OCI-LY7 (cell line): Measurements from ENCODE around the gene ZC2HC1C. TPM values are rescaled to one million over a fixed set of nuclear protein-coding genes. Genes with fewer than 3 reads are reported as not detected.

Source experiments
- BruUV-seq: library from RNA; stranded (reverse); fragments of 400-500 nt; replicated peaks from 2 replicates; lab custom pipeline; 2021; lab: Mats Ljungman, UMichigan
- CTCF ChIA-PET: fragments of 300-600 bp; sonication (Branson Sonifier 250); formaldehyde crosslinking; loops from one replicate; lab custom pipeline; 2022; ENCODE audit warnings: antibody characterized with exemption; ENCODE audit not compliant: unreplicated experiment; lab: Charles Lee
- POLR2A ChIA-PET: fragments of 300-600 bp; sonication (Branson Sonifier 250); formaldehyde crosslinking; loops from one replicate; lab custom pipeline; 2022; ENCODE audit warnings: antibody characterized with exemption; lab: Charles Lee
- DNase-seq: peaks from one replicate; pipeline ENCODE4 v3.0.0-alpha.2; 2015; ENCODE audit warnings: low spot score
- H2AFZ ChIP-seq: fragments of 200-600 bp; sonication (generic), shearing (Covaris generic); 2 replicates; pipeline ENCODE4 v1.6.1; 2014; ENCODE audit warnings: mild to moderate bottlenecking, antibody characterized with exemption, low read length, moderate library complexity
- H3K27ac ChIP-seq: fragments of 200-600 bp; sonication (generic); 2 replicates; pipeline ENCODE4 v1.5.1; 2014; ENCODE audit warnings: mixed run types, low read depth, mild to moderate bottlenecking, moderate library complexity, low read length, inconsistent platforms; ENCODE audit not compliant: poor library complexity, severe bottlenecking
- H3K36me3 ChIP-seq: fragments of 200-600 bp; sonication (generic); 2 replicates; pipeline ENCODE4 v1.6.1; 2014; ENCODE audit warnings: mild to moderate bottlenecking, antibody characterized with exemption, low read length, moderate library complexity, mixed read lengths; ENCODE audit not compliant: insufficient read depth
- H3K4me1 ChIP-seq: fragments of 200-600 bp; sonication (generic); 2 replicates; pipeline ENCODE4 v1.5.1; 2014; ENCODE audit warnings: mild to moderate bottlenecking, low read length; ENCODE audit not compliant: insufficient read depth, poor library complexity, severe bottlenecking
- H3K4me2 ChIP-seq: fragments of 200-600 bp; sonication (generic); 2 replicates; pipeline ENCODE4 v1.6.1; 2014; ENCODE audit warnings: mild to moderate bottlenecking, low read length
- H3K4me3 ChIP-seq: fragments of 200-600 bp; sonication (generic); 2 replicates; pipeline ENCODE4 v1.5.1; 2014; ENCODE audit warnings: mild to moderate bottlenecking, low read depth, low read length; ENCODE audit not compliant: poor library complexity, severe bottlenecking
- H3K79me2 ChIP-seq: fragments of 200-600 bp; sonication (generic); 2 replicates; pipeline ENCODE4 v1.6.1; 2016; ENCODE audit warnings: low read depth, mild to moderate bottlenecking, low read length, moderate library complexity, mixed read lengths; ENCODE audit not compliant: insufficient read depth
- H3K9me2 ChIP-seq: fragments of 200-600 bp; sonication (generic); 2 replicates; pipeline ENCODE4 v1.6.1; 2016; ENCODE audit warnings: mild to moderate bottlenecking, low read length, mixed read lengths; ENCODE audit not compliant: insufficient read depth
- H3K9me3 ChIP-seq: fragments of 200-600 bp; sonication (generic); 2 replicates; pipeline ENCODE4 v1.6.1; 2014; ENCODE audit warnings: mild to moderate bottlenecking, mixed run types, low read length, mixed read lengths
- H4K20me1 ChIP-seq: fragments of 200-600 bp; sonication (generic); 2 replicates; pipeline ENCODE4 v1.6.1; 2014; ENCODE audit warnings: mild to moderate bottlenecking, antibody characterized with exemption, low read length, moderate library complexity, mixed read lengths; ENCODE audit not compliant: insufficient read depth
- CTCF ChIP-seq: fragments of 200-600 bp; sonication (generic); conservative IDR thresholded peaks from 2 replicates; pipeline ENCODE4 v1.5.1; 2014; ENCODE audit warnings: mild to moderate bottlenecking, antibody characterized with exemption, low read length, moderate library complexity, mixed read lengths
- EZH2phosphoT487 ChIP-seq: fragments of 200-600 bp; sonication (generic); IDR thresholded peaks from 2 replicates; pipeline ENCODE4 v1.6.1; 2018; ENCODE audit warnings: low read depth, borderline replicate concordance, mild to moderate bottlenecking, mixed run types, antibody characterized with exemption, low read length, moderate library complexity, mixed read lengths
- intact Hi-C: fragments of 100-400 bp; cut with micrococcal nuclease; formaldehyde crosslinking; loops from one replicate; pipeline ENCODE4 v1.10.0; 2022; ENCODE audit not compliant: unreplicated experiment
- total RNA-seq, 2 experiments: library from RNA; depleted of rRNA in 1 of 2; stranded (reverse); fragments of >200 nt in 1 of 2; shearing (Covaris generic) in 1 of 2; gene quantifications; 2 replicates each; pipeline ENCODE4 v1.2.3, GENCODE V29; 2014 to 2022

Gene ZC2HC1C
- total RNA-seq, 2 experiments from 2014 or later = 3.4 to 3.7 TPM

GRCh38 chr14:75081660-75082229 lies 12.3 kb downstream of the ZC2HC1C start:
- no peak overlapping the region for H3K4me3 ChIP-seq
- no peak overlapping the region for H3K4me2 ChIP-seq
- H3K27ac ChIP-seq = no peak overlapping the region
- H3K36me3 ChIP-seq = peaks cover 51% of the 10 kb centered on the region
- CTCF ChIA-PET = no interaction called here
- intact Hi-C loops = no loop called here
- H2AFZ ChIP-seq = no peak overlapping the region
- POLR2A ChIA-PET = interaction anchor here (0.6 to 0.7 kb wide), 2 partner anchors 140 to 454 kb away, joined by 3 read pairs; no protein-coding TSS in a partner anchor
- no TSS peak for BruUV-seq
- no peaks in the 10 kb centered on the region for H3K4me1 ChIP-seq
- H4K20me1 ChIP-seq = no peaks in the 10 kb centered on the region
- H3K9me2 ChIP-seq = no peaks in the 10 kb centered on the region
- H3K9me3 ChIP-seq = no peaks in the 10 kb centered on the region
- H3K79me2 ChIP-seq = no peaks in the 10 kb centered on the region
- DNase-seq = no peak
- TF ChIP-seq CTCF = no peak
- no peak for TF ChIP-seq EZH2phosphoT487

- no peak overlapping the region for H3K4me3 ChIP-seq
- POLR2A ChIA-PET = interaction anchor here (0.6 kb wide), 1 partner anchor 228 kb away, joined by 3 read pairs; no protein-coding TSS in a partner anchor
- intact Hi-C loops = no loop called here
These were observed 13.8 kb downstream of the ZC2HC1C start for GRCh38 chr14:75083271-75083670.

More at GRCh38 chr14:75083271-75083670, 13.8 kb downstream of the ZC2HC1C start:
- H3K4me1 ChIP-seq = no peaks in the 10 kb centered on the region
- H3K36me3 ChIP-seq = peaks cover 67% of the 10 kb centered on the region
- no peaks in the 10 kb centered on the region for H3K79me2 ChIP-seq
- BruUV-seq = no TSS peak
- TF ChIP-seq EZH2phosphoT487 (no peak), CTCF (no peak)
- H3K9me3 ChIP-seq = no peaks in the 10 kb centered on the region
- CTCF ChIA-PET = no interaction called here
- DNase-seq = no peak
- no peak overlapping the region for H3K4me2 ChIP-seq
- no peaks in the 10 kb centered on the region for H3K9me2 ChIP-seq
- no peak overlapping the region for H2AFZ ChIP-seq
- no peak overlapping the region for H3K27ac ChIP-seq
- no peaks in the 10 kb centered on the region for H4K20me1 ChIP-seq
